RKO (cell line): ENCODE results near the gene LSM7.

Experiments
- DNase-seq: peaks from one replicate; pipeline ENCODE4 v3.0.0-alpha.2; 2016; ENCODE audit warnings: low spot score

The LSM7 gene

DNA sequence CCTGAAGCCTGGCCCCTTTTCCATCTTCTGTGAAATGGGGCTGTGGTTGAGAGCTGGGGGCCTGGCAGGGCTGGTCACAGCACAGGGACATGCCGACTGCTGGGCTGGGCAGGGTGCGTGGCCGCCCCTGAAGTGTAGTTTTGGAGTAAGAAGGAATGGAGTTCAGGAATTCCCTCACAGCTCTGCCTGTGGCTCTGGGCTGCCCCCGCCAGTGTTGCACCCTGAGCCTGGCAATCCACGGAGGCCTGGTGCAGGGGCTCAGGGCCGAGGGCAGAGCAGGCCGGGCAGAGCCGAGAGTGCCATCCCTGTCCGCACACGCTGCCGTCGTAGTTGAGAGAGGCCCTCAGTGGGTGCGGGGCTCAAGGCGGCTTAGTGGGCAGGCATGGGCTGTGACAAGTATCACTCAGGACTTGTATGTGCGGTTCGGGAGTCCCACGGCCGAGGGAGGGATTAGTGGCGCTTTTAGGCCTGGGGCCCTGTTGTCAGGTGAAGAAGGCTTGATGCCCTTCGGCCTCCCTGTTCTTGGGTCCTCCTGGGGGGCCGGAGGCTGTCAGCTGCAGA lies 9.7 kb upstream of the LSM7 start:
- no peak for DNase-seq

DNA sequence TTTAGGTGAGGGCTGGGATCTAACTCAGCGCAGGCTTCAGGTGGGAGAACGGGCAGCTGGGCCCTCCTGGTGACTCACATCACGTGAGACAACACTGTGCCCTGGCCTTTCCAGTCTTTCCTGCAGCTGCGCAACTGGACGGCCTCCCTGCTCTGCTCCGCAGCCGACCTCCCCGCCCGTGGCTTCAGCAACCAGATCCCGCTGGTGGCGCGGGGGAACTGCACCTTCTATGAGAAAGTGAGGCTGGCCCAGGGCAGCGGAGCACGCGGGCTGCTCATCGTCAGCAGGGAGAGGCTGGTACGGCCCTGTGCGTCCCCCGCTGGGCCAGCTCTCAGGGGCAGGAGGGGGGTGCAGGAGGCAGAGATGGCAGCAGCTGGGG lies 8.9 kb upstream of the LSM7 start:
- no peak for DNase-seq

DNA sequence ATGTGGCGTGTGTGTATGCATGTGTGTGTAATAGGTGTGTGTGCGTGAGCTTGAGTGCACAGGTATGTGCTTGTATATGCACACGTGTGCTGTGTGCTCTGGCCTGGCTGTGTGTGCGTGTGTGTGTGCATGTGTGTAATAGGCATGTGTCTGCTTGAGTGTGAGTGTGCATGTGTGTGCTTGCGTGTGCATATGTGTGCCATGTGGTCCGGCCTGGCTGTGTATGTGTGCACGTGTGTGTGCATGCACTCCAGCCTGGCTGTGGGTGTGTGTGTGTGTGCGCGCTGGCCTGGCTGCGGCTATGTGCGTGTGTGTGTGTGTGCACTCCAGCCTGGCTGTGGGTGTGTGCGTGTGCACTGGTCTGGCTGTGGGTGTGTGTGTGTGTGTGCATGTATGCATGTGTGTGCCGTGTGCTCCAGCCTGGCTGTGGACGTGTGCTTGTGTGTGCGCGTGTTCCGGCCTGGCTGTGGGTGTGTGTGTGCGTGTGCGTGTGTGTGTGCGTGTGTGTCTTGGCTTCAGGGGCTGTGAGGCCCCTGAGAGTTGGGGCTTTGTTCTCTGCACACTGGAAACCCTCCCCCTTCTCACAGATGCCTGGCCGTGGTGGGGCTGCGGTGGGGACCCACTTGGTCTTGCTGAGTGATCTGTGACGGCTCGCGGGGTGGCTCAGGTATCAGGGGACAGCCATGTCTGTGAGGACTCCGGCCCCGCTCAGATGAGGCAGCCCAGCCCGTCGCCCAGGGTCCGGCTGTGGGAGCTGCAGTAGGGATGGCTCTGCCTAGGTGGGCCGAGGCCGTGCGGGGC lies 8.3 kb upstream of the LSM7 start:
- no peak for DNase-seq

DNA sequence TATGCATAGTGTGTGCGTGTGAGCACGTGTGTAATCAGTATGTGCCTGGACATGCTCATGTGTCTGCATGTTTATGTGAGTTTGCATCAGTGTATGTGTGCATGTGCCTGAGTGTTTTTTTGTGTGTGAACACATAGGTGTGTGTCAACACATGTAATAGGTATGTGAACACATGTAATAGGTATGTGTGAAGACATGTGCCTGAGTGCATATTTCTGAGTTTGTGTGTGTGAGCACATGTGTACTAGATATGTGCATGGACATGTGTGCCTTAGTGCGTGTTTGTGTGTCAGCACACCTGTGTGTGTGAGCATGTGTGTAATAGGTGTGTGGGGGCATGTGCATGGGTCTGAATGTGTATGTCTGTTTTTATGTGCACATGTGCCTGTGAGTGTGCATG lies 7.5 kb upstream of the LSM7 start:
- DNase-seq, result no peak

DNA sequence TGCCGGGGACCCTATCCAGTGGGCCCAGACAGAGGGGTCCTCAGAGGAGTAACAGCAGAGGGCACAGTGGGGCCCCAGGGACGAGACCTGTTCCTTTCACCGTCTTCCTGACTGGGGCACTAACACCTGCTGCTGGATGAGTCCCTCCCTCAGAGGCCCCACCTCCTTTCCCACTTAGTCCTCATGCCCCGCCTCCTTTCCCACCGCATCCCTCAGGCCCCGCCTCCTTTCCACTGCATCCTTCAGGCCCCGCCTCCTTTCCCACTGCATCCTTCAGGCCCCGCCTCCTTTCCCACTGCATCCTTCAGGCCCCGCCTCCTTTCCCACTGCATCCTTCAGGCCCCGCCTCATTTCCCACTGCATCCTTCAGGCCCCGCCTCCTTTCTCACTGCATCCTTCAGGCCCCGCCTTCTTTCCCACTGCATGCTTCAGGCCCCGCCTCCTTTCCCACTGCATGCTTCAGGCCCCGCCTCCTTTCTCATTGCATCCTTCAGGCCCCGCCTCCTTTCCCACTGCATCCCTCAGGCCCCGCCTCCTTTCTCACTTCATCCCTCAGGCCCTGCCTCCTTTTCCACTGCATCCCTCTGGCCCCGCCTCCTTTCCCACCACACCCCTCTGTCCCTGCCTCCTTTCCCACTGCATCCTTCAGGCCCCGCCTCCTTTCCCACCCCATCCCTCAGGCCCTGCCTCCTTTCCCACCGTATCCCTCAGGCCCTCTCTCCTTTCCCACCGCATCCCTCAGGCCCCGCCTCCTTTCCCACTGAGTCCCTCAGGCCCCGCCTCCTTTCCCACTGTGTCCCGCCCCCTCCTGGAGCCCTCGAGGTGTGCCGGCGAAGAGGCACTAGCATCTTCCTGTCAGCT lies 6.8 kb upstream of the LSM7 start:
- no peak for DNase-seq

DNA sequence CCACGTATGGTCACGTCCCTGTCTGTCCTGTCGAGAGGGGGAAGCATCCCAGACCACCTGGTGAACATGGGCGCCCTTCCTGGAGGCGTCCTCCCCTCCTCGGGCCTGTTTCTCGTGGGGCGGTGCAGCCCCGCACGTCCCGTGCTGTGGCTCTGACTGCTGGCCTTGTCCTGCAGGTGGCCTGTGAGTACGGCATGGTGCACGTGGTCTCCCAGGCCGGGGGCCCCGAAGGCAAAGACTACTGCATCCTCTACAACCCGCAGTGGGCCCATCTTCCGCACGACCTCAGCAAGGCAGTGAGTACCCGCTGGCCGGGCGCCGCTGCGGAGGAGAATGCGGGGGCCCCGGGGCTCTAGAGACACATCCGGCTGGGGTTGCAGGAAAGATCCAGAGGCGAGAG lies 6.0 kb upstream of the LSM7 start:
- no peak for DNase-seq

DNA sequence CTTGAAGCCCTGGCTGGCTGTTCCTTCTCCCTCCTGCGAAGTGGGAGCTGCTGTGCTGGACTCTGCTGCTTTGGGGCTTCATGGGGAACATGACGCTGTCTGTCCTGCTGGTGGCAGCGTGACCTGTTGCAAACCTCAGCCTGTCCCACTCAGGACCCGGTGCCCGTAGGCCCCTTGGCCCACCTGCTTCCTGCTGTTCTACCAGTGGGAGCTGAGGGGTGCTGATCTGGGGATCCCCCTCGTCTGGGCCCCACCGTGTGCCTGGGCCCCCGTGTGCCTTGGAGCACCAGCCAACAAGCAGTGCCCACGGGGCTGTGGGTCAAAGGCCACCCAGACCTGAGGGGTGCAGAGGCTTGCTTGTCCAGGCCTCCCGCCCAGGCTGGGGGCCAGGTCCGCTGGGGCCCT lies 5.4 kb upstream of the LSM7 start:
- no peak for DNase-seq

DNA sequence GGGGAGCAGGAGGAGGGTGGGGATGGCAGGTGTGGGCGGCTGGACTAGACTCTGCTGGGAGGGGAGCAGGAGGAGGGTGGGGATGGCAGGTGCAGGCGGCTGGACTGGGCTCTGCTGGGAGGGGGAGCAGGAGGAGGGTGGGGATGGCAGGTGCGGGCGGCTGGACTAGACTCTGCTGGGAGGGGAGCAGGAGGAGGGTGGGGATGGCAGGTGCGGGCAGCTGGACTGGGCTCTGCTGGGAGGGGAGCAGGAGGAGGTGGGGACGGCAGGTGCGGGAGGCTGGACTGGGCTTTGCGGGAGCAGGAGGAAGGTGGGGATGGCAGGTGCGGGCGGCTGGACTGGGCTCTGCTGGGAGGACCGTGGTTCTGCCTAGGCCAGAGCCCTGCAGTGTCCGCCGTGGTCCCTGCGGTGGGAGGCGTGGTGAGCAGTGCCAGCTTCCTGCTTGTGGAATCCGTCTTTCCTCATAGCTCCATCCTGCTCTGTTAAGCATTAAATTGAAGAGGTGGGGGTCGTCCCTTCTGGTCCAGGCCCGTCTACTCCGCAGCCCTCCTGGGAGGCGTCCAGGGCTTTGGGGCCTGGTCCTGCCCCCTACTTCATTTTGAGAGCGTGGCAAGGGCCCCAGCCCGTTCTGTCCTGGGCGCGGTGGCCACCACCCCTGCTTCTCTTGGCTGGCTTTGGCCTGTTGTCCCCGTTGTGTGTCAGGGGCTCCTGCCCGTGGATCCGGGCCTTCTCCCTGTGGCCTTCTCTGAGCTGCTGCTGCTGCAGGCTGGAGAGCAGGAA lies 4.8 kb upstream of the LSM7 start:
- DNase-seq, result no peak

DNA sequence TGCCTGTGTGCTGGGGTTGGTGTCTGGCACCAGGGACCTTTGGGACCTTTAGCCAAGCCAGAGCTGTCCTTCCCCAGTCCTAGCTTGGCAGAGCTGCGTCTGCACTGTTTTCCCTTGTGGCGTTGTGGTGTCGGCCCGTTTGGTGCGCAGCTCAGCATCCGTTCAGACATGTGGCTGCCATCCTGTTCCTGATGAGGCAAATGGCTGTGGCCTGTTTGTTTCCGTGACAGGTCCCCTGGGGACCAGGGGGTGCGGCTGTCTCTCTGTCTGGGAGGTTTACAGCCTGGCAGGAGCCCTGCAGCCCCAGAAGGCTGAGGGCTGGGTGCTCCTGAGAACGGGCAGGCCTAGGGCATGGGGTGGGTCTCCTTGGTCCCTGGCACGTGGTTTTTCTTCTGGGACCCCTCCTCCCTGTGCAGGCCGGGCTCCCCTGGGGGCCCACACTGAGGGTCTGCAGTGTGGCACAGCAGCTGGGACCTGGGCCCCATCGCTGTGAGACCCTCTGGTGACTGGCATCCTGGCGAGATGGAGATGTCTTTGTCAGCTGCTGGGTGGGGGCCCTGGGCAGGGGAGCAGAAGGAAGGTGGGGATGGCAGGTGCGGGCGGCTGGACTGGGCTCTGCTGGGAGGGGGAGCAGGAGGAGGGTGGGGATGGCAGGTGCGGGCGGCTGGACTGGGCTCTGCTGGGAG lies 4.1 kb upstream of the LSM7 start:
- no peak for DNase-seq

DNA sequence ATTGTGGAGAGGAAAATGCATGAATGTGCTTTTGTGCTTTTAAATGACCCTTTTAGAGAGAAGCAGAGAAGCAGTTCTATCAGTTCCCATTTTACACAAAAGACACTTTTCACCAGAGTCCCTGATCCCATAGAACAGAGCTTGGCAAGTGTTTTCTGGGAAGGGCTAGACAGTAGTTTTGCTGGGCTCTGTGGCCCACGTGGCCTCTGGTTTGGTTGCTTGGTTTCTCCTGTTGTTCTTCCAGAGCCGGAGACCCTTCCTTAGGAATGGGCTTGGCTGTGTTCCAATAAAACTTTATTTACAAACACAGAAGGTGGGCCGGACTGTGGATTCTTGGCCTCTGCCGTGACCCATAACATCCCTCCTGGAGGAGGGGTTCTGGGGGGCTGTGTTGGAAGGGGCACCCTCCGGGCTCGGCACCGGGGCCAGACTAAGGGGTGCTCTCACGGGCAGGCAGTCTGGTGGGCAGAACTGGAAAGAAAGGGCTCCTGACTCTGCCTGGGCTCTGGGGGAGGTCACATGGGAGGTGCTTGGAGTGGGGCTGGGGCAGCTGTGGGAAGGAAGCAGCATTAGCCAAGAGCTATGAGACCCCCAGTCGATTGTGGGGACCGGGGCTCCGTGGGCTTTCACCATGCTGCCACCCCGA lies 3.3 kb upstream of the LSM7 start:
- DNase-seq, result no peak

DNA sequence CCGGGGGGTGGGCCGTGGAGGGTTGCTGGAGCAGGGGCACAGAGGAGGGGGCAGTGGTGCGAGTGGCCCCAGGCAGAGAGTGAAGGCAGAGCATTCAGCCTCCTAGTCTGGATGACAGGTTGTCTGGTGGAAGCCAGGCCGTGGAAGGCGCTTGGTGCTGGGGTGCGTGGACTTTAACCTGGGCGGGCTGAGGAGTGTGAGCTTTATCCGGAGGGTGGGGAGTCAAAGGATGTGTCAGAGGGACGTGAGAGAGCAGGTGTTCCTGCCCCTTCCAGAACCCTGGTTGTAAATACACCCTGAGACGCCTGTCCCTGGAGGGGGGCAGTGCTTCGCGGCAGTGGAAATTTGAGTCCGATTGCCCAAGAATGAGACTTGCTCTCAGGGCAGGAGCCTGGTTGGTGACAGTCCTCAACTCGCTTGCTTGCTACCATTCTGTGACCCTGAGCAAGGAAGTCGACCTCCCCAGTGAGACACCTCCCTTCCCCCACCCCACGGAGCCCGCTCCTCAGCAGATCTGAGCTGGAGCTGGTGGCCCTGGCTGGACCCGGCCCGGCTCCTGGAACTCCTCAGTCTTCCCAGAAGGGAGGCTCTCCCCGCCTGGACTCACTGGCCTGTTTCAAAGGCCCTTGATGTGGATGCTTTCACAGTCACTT lies 2.4 kb upstream of the LSM7 start:
- no peak for DNase-seq

DNA sequence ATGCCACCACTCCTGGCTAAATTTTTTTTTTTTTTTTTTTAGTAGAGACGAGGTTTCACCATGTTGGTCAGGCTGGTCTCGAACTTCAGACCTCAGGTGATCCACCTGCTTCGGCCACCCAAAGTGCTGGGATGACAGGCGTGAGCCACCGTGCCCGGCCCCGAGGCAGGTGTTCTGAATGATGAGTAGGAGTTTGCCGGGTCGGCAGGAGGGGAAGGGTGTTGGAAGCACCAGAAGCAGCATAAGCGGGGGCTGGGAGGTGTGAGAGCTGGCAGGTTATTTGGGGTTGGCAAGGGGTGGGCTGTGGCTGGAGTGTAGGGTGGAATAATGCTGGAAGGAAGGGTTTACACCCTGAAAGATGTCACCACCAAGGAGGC lies 1.9 kb upstream of the LSM7 start:
- no peak for DNase-seq

DNA sequence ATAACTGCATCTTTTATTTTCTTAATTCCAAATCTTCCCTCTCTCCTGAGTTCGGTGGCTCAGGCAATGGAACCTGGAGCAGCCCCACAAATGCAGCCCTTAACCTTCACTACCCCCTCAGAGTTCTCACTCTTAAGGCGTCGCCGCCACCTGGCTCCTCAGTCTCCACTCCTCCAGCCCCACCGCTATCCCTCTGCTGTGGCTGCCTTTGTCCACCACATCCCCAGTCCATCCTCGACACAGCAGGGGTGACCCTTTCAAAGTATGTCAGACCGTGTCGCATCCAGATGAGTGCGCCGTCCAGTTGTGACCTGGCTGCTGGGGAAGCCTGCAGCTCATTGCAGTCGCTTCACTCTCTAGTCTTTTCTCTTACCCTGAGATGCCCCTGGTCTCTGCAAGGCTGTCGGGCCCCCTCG lies 1.1 kb upstream of the LSM7 start:
- no peak for DNase-seq

DNA sequence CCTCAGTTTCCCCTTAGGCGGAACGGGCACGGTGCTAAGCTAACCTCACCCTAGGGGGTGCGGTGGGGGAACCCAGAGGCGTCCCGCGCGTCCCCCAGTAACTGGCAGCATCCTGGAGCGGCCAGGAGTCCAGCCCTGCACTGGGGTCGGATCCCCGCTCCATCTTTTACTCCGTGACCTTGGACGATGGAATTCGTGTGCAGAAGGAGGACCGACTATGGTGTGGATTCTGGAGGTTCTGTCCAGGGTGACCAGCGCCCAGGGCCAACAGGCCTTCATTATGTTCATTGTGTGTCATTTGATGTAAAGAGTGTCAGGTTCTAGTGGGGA lies 728 bp upstream of the LSM7 start:
- DNase-seq, result peak; percentile 31

DNA sequence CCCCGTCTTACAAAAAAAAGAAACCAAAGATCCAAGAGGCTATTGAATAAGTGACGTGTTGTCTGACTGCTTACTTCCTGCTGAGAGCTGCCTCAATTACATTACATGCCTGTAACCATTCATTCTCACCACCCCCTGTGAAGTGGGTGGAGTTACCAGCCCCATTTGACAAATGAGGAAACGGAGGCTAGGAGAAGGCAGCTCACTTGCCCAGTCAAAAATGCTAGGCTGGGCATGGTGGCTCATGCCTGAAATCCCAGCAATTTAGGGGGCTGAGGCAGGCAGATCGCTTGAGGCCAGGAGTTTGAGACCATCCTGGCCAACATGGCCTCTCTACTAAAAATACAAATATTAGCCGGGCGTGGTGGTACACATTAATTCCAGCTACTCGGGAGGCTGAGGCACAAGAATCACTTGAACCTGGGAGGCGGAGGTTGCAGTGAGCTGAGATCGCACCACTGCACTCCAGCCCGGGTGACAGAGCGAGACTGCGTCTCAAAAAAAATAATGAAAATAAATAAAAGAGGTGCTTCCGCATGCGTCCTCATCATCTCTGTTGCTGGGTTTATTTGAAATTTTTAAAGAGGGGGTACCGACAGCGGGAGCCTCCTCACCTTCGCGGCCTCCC lies 499 bp downstream of the LSM7 start:
- peak; percentile 90 for DNase-seq

DNA sequence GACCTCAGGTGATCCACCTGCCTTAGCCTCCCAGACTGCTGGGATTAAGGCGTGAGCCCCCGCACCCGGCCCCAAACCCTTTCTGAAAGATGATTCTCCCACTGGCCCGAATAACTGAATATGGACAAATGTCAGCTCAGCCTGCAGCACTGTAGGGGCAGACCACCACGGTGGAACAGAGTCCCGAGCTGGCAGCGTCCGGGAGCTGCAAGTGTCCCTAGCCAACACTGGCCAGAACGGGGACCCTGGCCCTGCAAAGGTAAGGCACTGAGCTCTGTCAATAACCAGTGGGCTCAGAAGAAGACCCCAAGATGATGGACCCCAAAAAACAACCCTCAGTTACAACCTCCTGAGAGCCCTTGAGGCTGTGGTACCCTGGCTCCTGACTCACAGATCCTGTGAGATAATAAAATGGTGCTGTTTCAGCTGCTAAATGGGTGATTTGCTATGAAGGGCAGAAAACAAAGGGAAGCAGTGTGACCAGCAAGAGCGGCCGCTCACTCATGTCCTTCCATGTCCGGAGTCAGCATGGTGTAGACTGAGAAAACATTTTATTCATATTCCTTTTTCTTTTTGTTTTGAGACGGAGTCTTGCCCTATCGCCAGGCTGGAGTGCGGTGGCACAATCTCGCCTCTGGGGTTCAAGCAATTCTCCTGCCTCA lies 1.6 kb downstream of the LSM7 start:
- DNase-seq, result no peak

DNA sequence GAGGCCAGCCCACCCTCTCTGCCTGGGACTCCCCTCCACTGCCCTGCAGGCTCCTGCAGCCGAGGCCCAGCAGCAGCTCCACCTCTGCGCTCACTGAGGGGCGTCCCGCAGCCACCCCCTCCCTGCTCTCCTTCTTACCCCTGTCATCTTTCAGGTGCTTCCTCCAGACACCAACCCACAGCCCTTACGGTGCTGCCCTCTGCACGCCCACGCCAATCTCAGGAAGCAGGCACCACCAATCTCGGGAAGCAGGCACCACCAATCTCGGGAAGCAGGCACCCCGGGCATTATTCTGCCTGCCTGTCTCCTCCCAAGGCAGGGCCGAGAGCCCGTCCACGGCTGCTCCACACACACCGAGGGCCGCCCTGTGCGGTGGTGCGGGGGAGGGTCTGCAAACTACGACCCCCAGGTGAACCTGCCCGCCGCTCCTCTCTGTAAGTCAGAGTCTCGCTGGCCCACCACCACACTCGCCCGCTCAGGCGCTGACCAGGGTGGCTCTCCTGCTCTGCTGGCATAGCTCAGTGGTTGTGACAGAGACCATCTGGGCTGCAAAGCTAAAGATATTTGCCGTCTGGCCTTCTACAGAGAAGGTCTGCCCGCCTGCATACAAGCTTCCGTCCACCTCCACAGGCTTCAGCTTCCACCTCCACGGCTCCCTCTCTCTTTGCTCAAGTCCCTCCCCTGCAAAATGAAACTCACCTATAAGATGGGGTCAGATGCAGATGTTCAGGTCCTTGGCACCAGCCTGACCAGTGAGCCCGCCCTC lies 2.9 kb downstream of the LSM7 start:
- DNase-seq, result no peak

DNA sequence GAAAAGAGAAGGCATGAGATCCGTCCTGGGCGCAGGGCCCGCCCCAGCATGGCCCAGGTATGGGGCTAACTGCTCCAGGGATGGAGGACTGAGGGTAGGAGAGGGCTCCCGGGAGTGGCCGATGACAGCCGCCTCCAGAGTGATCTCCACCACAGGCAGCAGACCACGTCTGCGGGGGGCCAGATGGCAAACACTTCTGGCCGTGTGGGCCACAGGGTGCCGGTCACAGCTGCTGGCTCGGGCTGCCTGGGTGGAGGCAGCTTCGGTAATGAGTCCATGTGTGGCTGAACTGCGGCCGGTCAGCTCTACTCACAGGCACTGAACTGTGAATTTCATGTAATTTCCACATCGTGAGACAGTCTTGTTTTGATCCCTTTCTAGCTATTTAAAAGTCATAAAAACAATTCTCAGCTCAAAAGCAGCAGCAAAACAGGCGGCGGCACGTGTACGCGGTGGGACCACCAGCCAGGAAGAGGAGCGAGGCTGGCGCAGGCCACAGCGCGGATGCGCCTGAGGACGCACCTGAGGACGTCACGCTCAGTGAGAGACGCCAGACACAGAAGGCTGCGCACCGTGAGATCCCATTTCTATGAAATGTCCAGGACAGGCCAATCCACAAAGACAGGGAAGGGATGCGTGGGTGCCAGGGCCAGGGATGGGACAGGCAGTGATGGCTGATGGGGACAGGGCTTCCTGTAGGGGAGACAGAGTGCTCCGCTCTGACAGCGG lies 4.0 kb downstream of the LSM7 start:
- DNase-seq, result no peak
